WERI-Rb-1 (cell line): ENCODE data around the gene EYA3.

Source experiments
- DNase-seq: peaks from one replicate; pipeline ENCODE4 v3.0.0-alpha.2; 2020
- H3K27ac ChIP-seq: fragments of 250-450 bp; sonication (Bioruptor Pico); 2 replicates; pipeline ENCODE4 v1.5.1; 2020; ENCODE audit warnings: mild to moderate bottlenecking, moderate library complexity
- H3K27me3 ChIP-seq: fragments of 250-450 bp; sonication (Bioruptor Pico); 2 replicates; pipeline ENCODE4 v1.5.1; 2021; ENCODE audit warnings: mild to moderate bottlenecking, low read depth, moderate library complexity; ENCODE audit not compliant: insufficient read depth, severe bottlenecking
- H3K36me3 ChIP-seq: fragments of 250-450 bp; sonication (Bioruptor Pico); 2 replicates; pipeline ENCODE4 v1.5.1; 2020; ENCODE audit warnings: mild to moderate bottlenecking, moderate library complexity
- H3K4me3 ChIP-seq: 2 replicates; pipeline ENCODE4 v1.5.1; 2011; ENCODE audit warnings: low read depth, mild to moderate bottlenecking, control low read depth, low read length
- H3K9me3 ChIP-seq: fragments of 250-450 bp; sonication (Bioruptor Pico); 2 replicates; pipeline ENCODE4 v1.5.1; 2021; ENCODE audit warnings: mild to moderate bottlenecking, moderate library complexity; ENCODE audit not compliant: severe bottlenecking
- CTCF ChIP-seq: IDR thresholded peaks from 2 replicates; pipeline ENCODE4 v1.5.1; 2011; ENCODE audit warnings: low read depth, mild to moderate bottlenecking, control low read depth, inconsistent platforms, low read length

Gene EYA3

DNA sequence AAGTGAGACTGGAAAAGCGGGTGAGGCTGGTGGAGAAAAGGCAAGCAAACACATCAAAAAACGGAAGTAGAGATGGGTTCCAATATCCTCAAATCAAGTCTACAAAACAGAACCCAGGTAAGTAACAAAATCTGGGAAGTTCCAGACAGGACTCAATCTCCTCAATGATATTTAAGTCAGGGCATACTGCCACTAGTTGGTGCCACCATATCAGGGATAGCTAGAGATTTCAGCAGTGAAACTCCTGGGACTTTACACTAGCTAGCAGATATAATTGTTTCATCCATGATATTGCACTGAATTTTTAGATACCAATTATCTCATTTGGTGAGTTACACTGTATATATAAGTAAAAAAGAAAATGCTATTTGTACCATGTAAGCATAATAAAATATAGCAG is 52.0 kb downstream of the EYA3 start:
- H3K4me3 ChIP-seq = no peak overlapping the region
- no peak for DNase-seq
- no peaks in the 10 kb centered on the region for H3K27me3 ChIP-seq
- no peak overlapping the region for H3K27ac ChIP-seq
- H3K9me3 ChIP-seq = no peaks in the 10 kb centered on the region
- TF ChIP-seq CTCF = no peak
- peaks cover 8% of the 10 kb centered on the region for H3K36me3 ChIP-seq

- H3K9me3 ChIP-seq = no peaks in the 10 kb centered on the region
- H3K27me3 ChIP-seq = no peaks in the 10 kb centered on the region
- no peak for DNase-seq
- H3K4me3 ChIP-seq = no peak overlapping the region
- TF ChIP-seq CTCF = no peak
- H3K27ac ChIP-seq = no peak overlapping the region
- peaks cover 8% of the 10 kb centered on the region for H3K36me3 ChIP-seq
These were observed 53.0 kb downstream of the EYA3 start for GRCh38 chr1:28035420-28035819.

DNA sequence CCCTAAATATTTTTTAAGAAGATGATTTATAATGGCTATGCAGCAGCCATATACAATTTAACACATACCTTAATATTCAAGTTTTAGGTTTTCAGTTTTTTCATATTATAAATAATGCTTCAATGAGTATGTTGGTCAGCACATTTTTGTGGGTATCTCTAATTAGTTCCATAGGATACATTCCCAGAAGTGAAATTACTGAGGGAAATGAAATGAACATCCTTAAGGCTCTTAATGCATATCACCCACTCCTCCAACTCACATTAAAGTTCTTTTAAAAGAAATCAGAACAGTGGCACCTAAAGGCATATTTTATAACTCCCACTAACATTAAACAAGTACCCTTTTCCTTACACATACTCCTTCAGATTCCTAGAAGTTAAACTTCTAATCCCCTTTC is 56.1 kb downstream of the EYA3 start:
- H3K27me3 ChIP-seq = no peaks in the 10 kb centered on the region
- H3K4me3 ChIP-seq = no peak overlapping the region
- no peak overlapping the region for H3K27ac ChIP-seq
- no peaks in the 10 kb centered on the region for H3K9me3 ChIP-seq
- no peak for DNase-seq
- TF ChIP-seq CTCF = no peak
- no peaks in the 10 kb centered on the region for H3K36me3 ChIP-seq

DNA sequence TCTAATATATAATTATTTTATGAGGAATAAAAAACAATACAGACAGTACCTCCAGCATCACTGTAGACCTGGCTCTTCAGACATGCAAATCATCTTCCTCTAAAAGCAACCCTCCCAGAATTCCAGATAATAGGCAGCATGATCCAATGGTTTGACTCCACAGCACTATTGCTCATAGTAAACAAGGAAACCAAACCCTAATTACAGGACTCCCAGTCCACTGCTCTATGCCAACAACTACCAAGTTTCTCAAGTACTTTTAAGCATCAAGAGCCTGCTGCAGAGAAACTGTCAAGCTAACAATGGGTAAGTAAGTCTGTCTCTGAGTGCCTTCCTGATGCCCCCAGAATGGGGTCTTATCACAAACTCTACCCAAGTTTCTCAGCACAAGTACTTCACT is 57.2 kb downstream of the EYA3 start:
- Histone ChIP-seq H3K27ac (no peak overlapping the region), H3K36me3 (no peaks in the 10 kb centered on the region), H3K4me3 (no peak overlapping the region), H3K27me3 (no peaks in the 10 kb centered on the region), H3K9me3 (no peaks in the 10 kb centered on the region)
- DNase-seq = no peak
- TF ChIP-seq CTCF = no peak

- H3K4me3 ChIP-seq = no peak overlapping the region
- no peaks in the 10 kb centered on the region for H3K36me3 ChIP-seq
- no peak for DNase-seq
- TF ChIP-seq CTCF = no peak
- H3K27ac ChIP-seq = no peak overlapping the region
- no peaks in the 10 kb centered on the region for H3K27me3 ChIP-seq
- no peaks in the 10 kb centered on the region for H3K9me3 ChIP-seq
These were observed 59.3 kb downstream of the EYA3 start for GRCh38 chr1:28028873-28029654.

DNA sequence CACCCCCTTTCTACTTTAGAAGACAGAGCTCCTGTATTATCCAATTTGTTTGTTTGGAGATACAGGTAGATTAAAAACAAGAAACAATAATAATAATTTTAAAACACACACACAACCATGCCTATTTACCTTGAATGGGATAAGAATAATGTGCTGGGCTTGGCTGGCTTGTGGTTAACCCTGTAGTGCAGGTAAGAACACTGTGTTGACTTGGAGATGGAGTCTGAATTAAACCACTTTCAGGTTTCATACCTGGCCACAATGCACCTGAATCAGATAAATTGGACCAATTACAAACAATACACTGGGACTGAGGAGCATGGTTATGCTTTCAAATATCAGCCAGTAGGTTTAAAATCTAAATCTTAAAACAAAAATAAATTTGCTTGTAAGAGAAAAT is 60.8 kb downstream of the EYA3 start:
- Histone ChIP-seq H3K36me3 (no peaks in the 10 kb centered on the region), H3K9me3 (no peaks in the 10 kb centered on the region), H3K27me3 (no peaks in the 10 kb centered on the region), H3K4me3 (no peak overlapping the region), H3K27ac (no peak overlapping the region; the same call in 1 of the 2 replicates)
- TF ChIP-seq CTCF = no peak
- DNase-seq = no peak
